Fibroblast of villous mesenchyme (primary cell): ENCODE data around the gene MACROH2A1. TPM values are rescaled to one million over a fixed set of nuclear protein-coding genes. Genes with fewer than 3 reads are reported as not detected.

Experiments used
- DNase-seq: peaks from one replicate; pipeline ENCODE4 v3.0.0-alpha.2; 2010; ENCODE audit warnings: low read depth
- H3K4me3 ChIP-seq: 2 replicates; pipeline ENCODE4 v1.5.1; 2011; ENCODE audit warnings: low read depth, mild to moderate bottlenecking, low read length
- total RNA-seq: library from RNA; depleted of rRNA; stranded (reverse); fragments of >200 nt; gene quantifications from 2 replicates; pipeline ENCODE4 v1.2.3, GENCODE V29; 2012
- TF ChIP-seq, protein P1 (sequence below): IDR thresholded peaks from 2 replicates; pipeline ENCODE4 v1.5.1; 2012; ENCODE audit warnings: low read depth, mild to moderate bottlenecking, low read length; ENCODE audit not compliant: insufficient read depth

Gene MACROH2A1
- total RNA-seq, 1 donor: 161 TPM

DNA sequence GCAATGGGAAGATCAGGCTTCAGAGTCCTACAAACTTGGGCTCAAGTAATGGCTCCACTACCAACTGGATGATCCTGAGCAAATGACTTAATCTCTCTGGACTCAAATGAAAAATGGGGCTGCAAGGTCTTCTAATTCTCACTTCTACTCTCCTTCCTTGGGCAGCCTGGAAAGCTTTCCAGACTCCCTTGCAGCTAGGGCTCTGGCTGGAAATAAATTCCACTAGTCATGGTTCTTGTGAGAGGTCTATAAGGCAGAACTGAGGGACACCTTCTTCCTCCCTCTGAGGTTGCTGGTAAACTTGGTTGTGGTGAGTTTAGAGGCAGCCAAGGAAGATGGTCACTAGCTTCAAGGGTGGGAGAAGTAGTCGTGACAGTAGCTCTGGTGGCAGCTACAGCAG, 29.6 kb upstream of the MACROH2A1 start:
- H3K4me3 ChIP-seq: no peak overlapping the region
- TF ChIP-seq, protein P1, sequence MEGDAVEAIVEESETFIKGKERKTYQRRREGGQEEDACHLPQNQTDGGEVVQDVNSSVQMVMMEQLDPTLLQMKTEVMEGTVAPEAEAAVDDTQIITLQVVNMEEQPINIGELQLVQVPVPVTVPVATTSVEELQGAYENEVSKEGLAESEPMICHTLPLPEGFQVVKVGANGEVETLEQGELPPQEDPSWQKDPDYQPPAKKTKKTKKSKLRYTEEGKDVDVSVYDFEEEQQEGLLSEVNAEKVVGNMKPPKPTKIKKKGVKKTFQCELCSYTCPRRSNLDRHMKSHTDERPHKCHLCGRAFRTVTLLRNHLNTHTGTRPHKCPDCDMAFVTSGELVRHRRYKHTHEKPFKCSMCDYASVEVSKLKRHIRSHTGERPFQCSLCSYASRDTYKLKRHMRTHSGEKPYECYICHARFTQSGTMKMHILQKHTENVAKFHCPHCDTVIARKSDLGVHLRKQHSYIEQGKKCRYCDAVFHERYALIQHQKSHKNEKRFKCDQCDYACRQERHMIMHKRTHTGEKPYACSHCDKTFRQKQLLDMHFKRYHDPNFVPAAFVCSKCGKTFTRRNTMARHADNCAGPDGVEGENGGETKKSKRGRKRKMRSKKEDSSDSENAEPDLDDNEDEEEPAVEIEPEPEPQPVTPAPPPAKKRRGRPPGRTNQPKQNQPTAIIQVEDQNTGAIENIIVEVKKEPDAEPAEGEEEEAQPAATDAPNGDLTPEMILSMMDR: no peak
- no peak for DNase-seq

DNA sequence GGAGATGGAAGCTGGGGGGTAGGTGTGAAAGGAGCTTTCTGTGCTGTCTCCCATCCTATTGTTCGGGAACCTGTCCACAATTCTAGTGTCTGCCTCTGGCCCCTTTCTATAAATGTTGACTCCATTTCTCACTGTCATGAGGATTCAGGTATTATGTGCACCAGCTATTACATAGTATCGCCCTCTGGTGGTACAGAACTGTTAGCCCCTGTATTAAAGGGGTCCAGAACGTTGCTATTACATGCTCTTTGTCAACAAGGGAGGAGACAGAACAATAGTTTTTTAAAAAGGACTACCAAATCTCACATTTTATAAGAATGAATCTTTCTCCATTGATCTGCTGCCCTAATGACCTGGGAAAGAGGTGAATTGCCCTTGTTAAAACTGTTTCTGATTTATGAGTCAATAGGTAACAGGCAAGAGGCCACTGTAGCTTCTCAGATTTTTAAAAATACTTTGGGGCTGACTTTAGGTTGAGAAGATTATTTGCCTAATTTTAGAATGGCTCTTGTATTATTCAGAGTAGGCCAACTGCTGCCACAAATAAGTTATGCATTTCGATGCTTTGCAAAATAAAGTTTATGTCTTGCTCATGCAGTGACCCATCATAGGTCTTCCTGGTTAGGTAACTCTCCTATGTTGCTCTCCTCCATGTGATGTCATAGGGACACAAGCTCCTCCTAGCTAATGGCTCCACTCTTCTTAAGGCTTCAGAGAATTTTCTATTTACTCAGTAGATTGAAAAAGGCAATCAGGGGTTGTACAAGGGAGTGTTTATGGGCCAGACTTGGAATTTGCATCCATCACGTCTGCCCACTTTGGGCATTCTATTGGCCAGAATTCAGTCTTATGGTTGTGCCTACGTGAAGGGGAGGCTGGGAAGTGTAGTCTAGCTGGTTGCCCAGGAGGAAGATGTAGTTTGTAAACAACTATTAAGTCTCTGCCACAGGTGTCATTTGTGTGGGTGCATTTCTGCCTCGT, 27.4 kb upstream of the MACROH2A1 start:
- no peak overlapping the region for H3K4me3 ChIP-seq
- TF ChIP-seq, protein P1: peak; percentile 85
- DNase-seq: peak; percentile 63

DNA sequence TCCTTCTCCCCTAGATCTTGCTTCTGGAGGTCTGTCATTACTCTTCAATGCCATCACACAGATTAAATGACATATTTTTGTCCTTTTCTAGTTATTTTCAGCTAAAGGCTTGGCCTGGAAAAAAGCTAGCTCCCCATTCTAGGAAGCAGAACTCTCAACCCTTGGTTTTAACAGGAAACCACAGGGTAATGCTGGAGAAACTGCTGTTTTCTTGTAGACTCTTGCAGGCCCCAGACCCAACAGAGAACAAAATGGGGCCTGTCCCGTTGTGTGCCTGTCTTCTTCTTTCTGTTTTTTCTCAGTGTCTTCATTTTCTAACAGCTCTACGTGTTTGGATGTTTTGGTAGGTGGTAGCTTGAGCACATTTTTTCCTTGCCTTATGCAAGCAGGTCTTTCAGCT, 26.6 kb upstream of the MACROH2A1 start:
- TF ChIP-seq, protein P1: no peak
- no peak for DNase-seq
- H3K4me3 ChIP-seq: no peak overlapping the region

DNA sequence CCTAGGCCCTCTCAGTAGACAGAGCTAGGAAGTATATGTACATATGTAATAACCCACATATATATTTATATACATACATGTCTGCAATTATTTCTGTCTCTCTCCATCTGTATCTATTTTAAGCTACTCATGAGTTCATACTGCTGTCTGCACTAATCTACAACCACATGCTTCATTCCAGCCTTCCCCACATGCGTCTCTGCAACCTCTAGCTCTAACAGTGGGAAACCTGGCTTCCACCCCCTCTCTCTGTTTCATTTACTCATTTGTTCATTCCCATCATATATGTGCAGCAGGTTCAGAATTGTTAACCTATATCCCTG, 24.8 kb upstream of the MACROH2A1 start:
- TF ChIP-seq, protein P1: no peak

DNA sequence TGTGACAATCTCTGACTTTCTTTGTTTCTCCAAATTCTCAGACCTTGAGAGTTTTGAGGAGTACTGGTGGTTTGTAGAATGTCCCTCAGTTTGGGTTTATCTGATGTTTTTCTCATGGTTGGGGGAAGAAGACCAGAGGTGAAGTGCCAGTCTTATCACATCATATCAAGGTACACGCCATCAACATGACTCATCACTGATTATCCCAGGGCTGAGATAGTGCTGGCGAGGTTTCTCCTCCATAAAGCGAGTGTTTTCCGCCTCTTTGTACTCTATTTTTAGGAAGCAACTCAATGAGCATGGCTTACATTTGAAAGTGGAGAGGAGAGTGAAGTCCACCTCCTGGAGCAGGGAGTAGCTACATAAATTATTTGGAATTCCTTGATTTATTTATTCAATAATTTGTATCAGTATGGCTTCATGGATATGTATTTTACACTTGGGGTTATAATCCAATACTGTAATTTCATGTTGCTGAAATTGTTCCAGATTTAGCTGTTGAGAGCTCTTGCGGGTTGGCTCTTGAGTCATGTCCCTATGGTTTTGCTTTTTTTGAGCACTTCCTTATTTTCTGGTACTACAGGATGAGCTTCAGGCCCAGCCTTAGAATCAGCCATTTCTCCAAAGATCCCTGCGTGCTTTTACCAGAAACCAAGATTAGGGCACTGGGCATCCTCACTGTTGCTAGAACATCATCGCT, 24.3 kb upstream of the MACROH2A1 start:
- no peak for DNase-seq
- TF ChIP-seq, protein P1: no peak
- H3K4me3 ChIP-seq: no peak overlapping the region

More for the DNA sequence above, 24.8 kb upstream of the MACROH2A1 start:
- DNase-seq: no peak
- H3K4me3 ChIP-seq: no peak overlapping the region

DNA sequence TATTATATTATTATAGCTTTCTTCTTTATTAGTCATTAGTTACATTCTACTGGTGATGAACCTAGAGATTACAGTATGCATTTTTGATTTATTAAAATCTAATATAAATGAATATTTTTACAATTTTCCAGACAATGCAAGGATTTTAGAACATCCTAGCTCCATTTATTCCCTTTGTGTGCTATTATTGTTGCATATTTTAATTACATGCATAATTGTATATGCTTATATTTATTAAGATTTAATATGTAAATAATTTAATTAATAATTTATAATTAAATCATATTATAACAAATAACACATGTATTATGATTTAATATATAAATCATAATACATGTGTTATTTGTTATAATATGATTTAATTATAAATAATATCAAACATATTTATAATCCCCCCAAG, 23.4 kb upstream of the MACROH2A1 start:
- H3K4me3 ChIP-seq: no peak overlapping the region
- no peak for DNase-seq
- TF ChIP-seq, protein P1: no peak
